Tibial nerve (tissue), 4 donors: ENCODE measurements around the gene AOPEP.

ENCODE experiments used
- EP300 ChIP-seq, 2 donors: sonication (generic); formaldehyde crosslinking; IDR thresholded peaks; one replicate each; pipeline ENCODE4 v1.6.1; 2017; ENCODE audit warnings: antibody characterized with exemption in 2 of 2, mild to moderate bottlenecking in 1 of 2
- POLR2A ChIP-seq, 2 donors: fragments of 450-650 bp; IDR thresholded peaks; one replicate each; pipeline ENCODE4 v1.6.1; 2017; ENCODE audit warnings: antibody characterized with exemption in 2 of 2, mild to moderate bottlenecking in 2 of 2, moderate library complexity in 2 of 2
- TF ChIP-seq, protein P1 (sequence below), 5 experiments: fragments of 200-600 bp in 3 of 5; fragments of 450-650 bp in 2 of 5; sonication (generic) in 3 of 5; IDR thresholded peaks; one replicate each; pipeline ENCODE4 v1.5.1; 2016 to 2019; ENCODE audit warnings: antibody characterized with exemption in 5 of 5, mild to moderate bottlenecking in 3 of 5, moderate library complexity in 2 of 5

GRCh38 chr9:94853887-94854286 is 127.4 kb downstream of the AOPEP start:
- TF ChIP-seq, protein P1, sequence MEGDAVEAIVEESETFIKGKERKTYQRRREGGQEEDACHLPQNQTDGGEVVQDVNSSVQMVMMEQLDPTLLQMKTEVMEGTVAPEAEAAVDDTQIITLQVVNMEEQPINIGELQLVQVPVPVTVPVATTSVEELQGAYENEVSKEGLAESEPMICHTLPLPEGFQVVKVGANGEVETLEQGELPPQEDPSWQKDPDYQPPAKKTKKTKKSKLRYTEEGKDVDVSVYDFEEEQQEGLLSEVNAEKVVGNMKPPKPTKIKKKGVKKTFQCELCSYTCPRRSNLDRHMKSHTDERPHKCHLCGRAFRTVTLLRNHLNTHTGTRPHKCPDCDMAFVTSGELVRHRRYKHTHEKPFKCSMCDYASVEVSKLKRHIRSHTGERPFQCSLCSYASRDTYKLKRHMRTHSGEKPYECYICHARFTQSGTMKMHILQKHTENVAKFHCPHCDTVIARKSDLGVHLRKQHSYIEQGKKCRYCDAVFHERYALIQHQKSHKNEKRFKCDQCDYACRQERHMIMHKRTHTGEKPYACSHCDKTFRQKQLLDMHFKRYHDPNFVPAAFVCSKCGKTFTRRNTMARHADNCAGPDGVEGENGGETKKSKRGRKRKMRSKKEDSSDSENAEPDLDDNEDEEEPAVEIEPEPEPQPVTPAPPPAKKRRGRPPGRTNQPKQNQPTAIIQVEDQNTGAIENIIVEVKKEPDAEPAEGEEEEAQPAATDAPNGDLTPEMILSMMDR (IDR thresholded peaks at IDR 0.05), result no peak
- no peak for TF ChIP-seq EP300 (IDR thresholded peaks at IDR 0.05)
- TF ChIP-seq POLR2A (IDR thresholded peaks at IDR 0.05), result no peak
